ENCODE results near the gene IDE. TPM values are rescaled to one million over a fixed set of nuclear protein-coding genes. Genes with fewer than 3 reads are reported as not detected.
"Not testable (repeated sequence)": the region's sequence is repeated elsewhere in the genome, so short reads cannot be mapped to it uniquely, and the experiment has no call there.

IDE gene
- total RNA-seq, 1 experiment from 2014 or later, result 27.0 TPM

DNA sequence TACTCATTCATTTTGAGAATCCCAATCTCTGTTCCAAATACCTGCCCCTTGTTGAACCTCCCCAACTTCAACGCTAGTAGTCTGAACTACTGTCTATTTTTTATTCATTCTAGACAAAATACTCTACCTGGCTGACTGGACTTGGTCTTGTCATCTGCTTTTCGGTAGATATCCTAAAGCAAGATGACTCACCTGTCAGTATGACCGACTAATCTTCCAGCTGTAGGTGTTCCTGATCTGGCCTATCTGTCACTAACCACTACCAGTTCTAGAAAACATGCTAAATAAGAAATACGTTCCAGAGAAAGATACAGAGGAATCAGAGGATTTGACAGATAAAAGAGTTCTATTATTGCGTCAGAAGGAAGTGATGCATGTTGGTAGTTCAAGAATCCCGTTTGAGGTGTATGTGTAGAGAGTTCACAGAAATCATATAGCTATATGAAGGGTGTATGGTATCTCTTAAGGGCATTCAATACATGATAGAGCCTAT is 81.1 kb downstream of the IDE start:
- no peak for DNase-seq (ENCODE audit: low read depth)

DNA sequence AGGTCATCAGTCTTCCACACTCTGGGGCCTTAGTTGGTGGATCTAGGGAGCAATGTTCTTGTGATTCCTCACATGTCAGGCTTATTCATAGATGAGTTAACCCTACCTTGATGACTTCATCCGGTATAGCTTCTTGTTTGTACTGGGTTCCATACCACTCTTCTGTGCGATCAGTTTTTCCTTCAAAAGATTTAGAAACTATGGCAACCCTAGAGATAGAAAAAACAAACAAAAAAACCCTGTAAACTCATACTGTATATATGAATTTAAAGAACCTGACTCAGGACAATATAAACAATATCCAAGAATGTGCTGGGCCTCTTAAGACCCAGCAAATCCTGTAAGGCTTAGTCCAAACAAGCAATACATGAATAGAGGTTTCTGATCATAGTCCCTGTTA is 83.5 kb downstream of the IDE start:
- no peak for DNase-seq (ENCODE audit: low read depth)

DNA sequence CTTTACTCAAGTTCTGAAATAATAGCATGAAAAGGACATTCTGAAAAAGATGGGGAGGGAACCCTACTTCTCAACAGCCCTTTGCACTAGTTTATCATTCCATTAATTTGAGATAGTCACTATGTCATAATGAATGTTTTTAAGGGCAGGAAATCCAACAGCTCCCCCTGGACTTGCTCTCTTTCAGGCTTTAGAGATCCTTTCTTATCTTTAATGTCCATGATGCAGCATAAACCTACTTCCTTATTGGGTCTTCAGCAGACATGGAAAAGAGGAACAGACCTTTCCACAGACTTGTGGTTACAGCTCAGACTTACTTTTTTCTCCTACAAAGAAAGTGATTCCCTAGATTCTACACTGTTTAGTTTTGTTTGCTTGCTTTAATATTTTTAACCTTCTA is 87.3 kb downstream of the IDE start:
- no peak for DNase-seq (ENCODE audit: low read depth)

DNA sequence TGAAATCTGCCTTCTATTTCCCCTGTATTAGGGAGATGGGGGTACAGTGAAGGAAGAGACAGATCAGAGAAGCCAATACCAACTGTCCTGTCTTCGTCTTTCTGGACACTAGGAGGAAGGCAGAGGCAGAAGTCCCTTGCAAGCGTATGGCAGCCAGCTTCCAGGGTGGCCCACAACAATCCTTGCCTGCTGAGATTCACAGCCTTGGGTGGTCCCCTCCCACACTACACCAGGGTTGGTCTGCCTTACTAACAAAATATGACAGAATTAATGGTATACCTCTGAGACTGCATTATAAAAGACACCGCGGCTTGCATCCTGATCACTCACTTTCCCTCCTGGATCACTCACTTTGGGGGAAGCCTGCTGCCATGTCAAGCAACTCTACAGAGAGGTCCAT is 90.4 kb downstream of the IDE start:
- DNase-seq (ENCODE audit: low read depth), result no peak

DNA sequence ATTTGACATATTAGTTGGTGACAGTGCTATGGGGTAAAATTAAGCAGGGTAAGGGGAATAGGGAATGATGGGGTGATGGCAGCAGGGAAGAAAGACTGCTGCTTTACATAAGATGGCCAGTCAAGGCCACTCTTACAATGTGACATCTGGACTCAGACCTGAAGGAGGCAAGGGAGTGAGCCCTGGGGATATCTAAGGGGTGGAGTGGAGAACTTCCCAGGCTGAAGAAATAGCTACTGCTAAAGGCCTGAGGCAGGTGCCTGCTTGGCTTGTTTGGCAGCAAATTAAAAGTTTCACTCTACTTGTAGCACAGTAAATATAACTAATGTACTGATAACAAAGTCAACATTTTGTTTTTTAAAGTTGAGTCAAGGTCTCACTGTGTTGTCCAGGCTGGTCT is 93.5 kb downstream of the IDE start:
- DNase-seq (ENCODE audit: low read depth), result no peak

DNA sequence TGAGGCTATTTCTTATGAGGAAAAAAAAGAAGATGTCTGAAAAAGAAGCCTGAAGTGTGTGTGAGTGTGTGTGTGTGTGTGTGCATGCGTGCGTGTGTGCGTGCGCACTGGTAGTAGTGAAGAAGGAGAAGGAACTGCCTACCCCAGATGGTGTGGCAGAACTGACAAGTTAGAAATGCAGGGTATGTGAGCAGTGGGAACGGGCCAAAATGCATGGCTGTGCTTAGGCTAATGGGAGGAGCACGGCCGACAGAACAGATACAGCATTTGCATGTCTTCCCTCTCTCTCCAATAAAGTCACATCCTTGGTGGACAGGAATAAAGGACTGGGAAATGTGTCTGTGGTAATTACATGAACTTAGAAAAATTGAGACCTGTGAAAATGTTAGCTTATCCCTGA is 94.3 kb downstream of the IDE start:
- no peak for DNase-seq (ENCODE audit: low read depth)

DNA sequence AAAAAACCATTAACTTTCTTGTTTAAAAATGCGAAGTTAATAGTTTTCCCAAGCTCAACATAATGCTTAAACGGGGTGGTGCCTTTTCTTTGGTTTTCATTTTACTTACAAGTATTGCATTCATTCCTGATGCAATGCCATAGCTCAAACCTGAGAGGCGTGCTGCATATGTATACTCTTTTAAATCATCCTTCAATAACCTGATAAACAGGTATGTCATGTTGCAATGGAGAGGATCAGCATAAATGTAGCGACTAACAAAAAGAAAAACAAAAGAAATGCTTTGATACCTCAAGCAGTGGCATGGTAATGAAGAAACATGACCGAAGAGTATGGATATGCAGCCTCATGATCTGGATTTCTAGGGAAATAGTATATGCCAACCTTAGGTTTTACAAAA is 95.4 kb downstream of the IDE start:
- no peak for DNase-seq (ENCODE audit: low read depth)

DNA sequence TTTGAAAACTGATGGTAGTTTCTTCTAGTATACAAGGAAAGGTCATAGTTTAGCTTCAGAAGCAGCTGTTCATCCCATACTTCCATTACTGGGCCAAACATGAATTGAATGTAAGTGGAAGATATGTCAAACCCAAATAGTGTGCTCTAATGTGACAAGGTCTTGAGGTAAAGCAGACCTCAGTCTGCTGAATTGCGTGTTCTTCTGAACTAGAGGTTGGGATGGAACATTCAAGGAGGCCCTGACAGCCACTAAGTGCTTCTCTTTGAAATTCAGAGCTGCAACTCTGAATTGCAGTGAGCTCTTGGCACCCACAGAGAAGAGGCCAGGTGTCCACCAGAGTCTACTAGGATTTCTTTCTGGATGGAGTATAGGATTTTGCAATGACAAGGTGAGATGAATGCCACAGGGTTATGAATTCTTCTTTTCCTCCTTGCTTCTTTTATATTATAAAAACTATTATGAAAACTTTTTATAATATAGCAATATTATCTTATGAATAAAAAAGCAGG is 98.5 kb downstream of the IDE start:
- no peak for DNase-seq (ENCODE audit: low read depth)

DNA sequence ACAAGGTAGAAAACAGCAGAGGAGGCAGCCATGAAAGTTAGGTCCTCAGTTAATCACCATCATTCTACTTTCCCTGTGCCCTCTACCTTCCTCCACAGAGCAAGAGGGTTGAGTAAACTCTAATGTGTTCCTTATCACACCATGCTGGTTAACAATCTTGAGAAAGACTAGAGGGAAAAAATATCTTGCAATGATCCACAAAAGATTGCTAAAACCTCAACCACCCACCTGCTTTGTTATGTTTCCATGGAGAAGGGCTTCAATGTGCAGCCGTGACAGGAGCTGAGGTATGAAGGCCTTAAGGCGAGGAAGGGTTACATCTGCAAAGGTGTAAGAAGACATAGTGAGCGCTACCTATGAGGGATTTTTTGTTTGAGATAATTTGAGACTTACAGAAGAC is 103.9 kb downstream of the IDE start:
- no peak for DNase-seq (ENCODE audit: low read depth)

DNA sequence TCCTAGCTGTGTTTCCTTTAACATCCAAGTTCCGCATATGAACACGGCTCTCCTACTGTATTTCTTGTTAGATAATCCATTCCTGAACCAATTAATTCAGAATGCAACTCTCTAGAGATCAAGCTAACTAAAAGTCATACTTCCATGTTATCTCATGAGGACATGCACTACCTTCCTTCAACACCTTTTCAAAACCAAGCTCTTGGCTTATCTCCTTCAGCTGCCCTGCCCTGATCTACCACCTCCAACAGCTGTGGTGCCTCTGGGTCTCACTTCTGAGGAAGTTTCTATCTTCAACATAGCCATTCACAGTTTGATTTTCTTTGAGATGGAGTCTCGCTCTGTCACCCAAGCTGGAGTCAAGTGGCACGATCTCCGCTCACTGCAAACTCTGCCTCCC is 109.5 kb downstream of the IDE start:
- DNase-seq (ENCODE audit: low read depth), result no peak

DNA sequence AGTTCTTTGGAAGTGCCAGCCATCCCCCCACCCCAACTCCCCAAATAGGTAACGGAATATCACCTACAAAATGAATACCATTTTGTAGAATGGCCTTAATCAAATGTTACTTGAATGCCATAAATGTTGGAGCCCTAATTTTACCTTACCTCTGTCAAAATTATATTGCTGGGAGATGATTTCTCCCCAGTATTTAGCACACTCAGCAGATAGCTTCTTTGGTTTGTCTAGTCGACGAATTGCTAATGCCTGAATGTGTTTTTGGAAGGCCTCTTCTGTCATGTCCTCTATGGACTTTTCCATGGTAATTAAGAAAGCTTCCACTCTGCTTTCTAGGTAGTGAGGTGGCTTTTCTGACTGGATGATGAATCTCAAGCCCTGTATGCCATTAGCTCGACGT is 110.3 kb downstream of the IDE start:
- DNase-seq (ENCODE audit: low read depth), result no peak

DNA sequence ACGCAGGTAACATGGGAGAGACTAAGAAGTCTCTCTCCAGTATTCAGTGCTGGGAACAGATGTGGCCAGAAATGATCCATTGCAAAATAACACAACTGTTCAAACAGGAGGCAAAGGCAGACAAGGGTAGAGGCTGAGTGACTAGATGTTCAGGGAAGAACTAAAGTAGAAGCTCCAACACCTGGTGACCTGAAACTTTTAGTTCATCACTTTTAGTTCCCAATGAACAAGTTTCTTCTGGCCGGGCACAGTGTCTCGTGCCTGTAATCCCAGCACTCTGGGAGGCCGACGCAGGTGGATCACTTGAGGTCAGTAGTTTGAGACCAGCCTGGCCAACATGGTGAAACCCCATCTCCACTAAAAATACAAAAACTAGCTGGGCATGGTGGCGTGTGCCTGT is 118.9 kb downstream of the IDE start:
- DNase-seq (ENCODE audit: low read depth), result not testable (repeated sequence)

DNA sequence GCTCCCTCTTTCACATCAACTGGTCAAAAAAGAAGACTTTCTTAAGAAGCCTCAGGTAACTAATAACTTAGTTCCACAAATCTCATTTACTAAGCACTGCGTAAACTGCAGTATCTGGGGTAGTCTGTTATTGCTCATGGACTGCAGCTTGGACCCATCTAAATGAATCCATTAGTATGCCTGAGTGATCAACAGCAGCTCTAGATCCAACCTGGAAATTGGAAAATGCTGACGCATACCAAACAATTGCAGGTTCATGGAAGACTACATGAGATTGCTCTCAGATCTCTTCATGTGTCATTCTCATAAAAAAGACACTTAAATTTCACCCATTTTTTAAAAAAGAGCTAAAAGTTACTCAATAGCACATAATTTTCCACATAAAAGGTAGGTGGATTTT is 121.6 kb downstream of the IDE start:
- no peak for DNase-seq (ENCODE audit: low read depth)

DNA sequence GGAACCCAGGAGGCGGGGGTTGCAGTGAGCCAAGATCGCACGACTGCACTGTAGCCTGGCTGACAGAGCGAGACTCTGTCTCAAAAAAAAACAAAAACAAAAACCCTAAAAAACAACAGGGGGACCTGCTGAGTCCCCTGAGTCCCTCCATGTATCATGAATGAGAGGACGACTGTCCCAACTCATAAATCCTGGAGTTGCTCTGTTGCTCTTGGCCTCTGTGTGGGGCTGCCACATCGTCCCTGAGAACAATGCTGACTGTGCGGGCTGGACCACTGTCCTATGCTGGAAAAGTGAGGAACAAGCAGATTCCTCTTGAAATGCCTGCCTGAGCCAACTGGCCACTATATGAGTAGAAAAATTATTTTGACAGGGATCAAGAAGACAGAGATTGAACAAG is 122.5 kb downstream of the IDE start:
- DNase-seq (ENCODE audit: low read depth), result no peak

DNA sequence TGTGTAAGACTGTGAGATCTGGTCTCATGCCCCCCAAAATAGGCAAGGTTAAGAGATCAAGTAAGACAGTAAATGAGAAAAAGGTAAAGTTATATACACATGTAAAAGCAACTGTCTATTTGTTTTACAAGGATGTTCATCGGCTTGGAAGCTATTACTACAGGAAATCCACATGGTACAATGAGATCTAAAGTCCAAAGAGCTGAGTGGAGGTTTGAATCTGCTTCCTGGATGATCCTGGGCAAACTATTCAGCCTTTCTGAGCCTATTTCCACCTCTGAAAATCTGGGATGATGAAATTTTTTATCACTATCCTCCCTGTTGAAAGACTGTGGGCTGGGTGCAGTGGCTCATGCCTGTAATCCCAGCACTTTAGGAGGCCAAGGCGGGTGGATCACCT is 123.0 kb downstream of the IDE start:
- DNase-seq (ENCODE audit: low read depth), result no peak

DNA sequence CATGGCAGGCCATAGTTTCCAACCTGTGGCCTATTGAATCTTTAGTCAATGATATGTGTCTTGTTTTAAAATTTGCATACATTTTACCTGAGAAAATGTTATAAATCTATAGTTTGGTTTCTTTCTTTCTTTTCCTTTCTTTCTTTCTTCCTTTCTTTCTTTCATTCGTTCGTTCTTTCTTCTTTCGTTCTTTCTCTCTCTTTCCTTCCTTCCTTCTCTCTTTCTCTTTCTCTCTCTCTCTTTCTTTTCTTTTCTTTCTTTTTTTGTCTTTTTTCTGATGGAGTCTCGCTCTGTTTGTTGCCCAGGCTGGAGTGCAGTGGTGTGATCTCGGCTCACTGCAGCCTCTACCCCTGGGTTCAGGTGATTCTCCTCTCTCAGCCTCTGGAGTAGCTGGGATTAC is 133.3 kb downstream of the IDE start:
- DNase-seq (ENCODE audit: low read depth), result no peak

DNA sequence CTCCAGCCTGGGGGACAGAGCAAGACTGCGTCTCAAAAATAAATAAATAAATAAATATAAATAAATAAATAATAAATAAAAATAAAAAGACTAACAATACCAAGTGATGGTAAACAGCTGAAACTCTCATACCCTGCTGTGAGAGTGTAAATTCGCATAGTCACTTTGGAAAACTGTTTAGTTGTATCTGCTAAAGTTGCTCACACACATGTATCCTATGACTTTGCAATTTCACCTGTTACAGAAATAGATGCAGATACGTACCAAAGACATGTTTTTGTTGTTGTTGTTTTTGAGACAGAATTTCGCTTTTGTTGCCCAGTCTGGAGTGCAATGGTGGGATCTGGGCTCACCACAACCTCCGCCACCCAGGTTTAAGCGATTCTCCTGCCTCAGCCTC is 135.7 kb downstream of the IDE start:
- no peak for DNase-seq (ENCODE audit: low read depth)

DNA sequence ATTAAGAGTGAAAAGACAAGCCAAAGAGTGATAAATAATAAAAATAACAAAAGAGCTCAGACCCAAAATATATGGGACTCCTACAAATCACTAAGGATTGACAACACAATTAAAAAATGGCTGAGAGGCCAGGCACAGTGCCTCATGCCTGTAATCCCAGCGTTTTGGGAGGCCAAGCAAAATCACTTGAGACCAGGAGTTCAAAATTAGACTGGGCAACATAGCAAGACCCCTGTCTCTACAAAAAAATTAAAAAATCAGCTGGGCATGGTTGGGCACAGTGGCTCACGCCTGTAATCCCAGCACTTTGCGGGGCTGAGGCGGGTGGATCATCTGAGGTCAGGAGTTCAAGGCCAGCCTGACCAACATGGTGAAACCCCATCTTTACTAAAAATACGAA is 137.3 kb downstream of the IDE start:
- no peak for DNase-seq (ENCODE audit: low read depth)

DNA sequence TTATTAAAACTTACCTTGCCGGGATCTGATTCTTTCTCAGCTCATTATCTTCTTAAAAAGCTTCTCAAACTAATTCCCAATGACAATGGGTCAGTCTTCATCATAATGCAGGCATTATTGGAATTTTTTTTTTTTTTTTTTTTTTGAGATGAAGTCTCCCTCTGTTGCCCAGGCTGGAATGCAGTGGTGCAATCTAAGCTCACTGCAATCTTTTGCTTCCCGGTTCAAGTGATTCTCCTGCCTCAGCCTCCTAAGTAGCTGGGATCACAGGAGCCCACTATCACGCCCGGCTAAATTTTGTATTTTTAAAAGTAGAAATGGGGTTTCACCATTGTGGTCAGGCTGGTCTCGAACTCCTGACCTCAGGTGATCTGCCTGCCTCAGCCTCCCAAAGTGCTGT is 137.8 kb downstream of the IDE start:
- not testable (repeated sequence) for DNase-seq (ENCODE audit: low read depth)

DNA sequence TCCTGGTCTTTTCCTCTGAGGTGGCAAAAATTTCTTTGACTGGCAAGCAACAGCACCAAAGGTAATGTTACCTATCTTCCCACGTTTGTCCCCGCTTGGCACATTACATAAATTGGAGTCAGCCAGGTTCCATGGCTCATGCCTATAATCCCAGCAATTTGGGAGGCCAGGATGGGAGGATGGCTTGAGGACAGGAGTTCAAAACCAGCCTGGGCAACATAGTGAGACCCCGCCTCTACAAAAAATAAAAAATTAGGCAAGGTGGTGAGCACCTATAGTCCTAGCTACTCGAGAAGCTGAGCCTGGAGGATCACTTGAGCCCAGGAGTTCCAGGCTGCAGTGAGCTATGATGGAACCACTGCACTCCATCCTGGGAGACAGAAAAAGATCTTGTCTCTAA is 139.5 kb downstream of the IDE start:
- DNase-seq (ENCODE audit: low read depth), result no peak

DNA sequence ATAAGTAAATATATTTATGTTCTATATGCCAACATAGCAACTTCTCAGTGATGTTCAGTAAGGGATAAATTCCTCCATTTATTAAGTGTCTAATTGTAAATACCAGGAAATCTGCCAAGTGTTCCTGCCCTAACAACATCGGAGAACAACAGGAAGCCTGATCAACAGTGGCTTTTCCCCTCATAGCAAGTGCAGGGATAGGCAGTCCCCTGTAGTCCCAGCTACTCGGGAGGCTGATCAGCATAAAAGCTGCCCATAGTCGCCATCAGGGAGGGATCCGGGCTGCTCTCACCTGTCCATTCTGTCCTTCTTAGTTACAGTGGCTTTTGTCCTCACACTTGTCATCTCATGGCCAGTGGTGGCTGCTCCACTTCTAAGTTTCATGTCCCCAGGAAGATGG is 141.3 kb downstream of the IDE start:
- no peak for DNase-seq (ENCODE audit: low read depth)

DNA sequence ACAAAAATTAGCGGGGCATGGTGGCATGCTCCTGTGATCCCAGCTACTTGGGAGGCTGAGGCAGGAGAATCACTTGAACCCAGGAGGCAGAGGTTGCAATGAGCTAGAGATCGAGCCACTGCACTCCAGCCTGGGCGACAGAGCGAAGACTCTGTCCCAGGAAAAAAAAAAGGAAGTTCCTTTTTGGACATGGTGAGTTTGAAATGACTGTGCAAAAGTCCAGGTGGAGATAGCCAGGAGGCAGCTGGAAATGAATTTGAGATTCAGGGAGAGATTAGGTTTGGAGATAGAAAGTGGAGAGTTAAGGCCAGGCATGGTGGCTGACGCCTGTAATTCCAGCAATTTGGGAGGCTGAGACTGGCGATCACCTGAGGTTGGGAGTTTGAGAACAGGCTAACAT is 143.8 kb downstream of the IDE start:
- DNase-seq (ENCODE audit: low read depth), result no peak

DNA sequence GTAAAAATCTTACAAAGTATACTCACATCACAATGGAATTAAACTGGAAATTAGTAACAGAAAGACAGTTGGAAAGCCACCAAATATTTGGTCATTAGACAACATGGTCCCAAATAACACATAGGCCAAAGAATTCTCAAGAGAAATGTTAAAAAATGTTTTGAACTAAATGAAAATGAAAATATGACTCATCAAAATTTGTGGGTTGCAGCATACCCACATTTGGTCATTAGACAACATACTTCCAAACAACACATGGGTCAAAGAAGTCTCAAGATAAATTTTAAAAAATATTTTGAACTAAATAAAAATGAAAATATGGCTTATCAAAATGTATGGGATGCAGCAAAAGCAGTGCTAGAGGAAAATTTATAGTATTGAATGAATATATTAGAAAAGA is 152.3 kb downstream of the IDE start:
- DNase-seq (ENCODE audit: low read depth), result no peak

DNA sequence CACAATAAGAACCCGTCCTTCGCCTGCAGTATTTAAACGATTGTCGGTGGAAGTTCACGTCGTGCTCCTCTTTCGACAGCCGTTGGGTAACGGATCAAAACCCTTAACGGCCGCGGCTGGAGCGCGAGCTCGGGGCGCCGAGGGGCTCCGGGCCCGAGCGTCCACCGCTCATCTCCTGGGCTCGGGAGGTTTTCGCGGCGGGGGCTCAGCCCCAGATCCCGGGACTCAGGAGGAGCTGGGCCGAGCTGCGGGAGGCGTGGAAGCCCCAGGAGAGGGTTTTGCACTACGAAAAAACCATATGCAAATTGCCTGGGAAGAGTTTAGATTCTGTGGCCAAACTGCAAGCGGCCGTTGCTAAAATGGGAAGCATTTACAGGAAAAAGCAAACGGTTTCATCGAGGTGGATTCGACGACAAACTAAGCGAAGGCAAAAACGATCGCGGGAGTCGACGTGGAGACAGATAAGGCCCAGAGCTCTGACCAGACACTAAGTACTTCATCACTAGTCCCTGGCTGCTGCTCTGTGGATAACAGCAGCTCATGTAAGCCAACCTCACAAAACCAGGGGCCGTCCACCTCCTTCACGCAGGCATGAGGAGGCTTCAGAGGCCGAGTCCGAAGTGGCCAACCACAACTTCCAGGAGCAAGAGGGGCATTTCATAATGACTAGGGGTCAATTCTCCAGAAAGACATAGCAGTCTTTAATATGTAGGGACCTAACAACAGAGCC is 153.2 kb downstream of the IDE start:
- no peak for DNase-seq (ENCODE audit: low read depth)
